KMS-11 (cell line): ENCODE results near the gene DISC1.

Experiments
- H2AFZ ChIP-seq: fragments of 200-600 bp; sonication (generic); 2 replicates; pipeline ENCODE4 v1.6.1; 2016; ENCODE audit warnings: antibody characterized with exemption, mixed run types, low read depth
- H3K27ac ChIP-seq: fragments of 200-600 bp; sonication (generic); 2 replicates; pipeline ENCODE4 v1.6.1; 2016; ENCODE audit warnings: mild to moderate bottlenecking, mixed run types
- H3K27me3 ChIP-seq: fragments of 200-600 bp; sonication (generic); 2 replicates; pipeline ENCODE4 v1.6.1; 2017; ENCODE audit warnings: mild to moderate bottlenecking, low read depth, mixed run types, moderate library complexity; ENCODE audit not compliant: insufficient read depth
- H3K36me3 ChIP-seq: fragments of 200-600 bp; sonication (generic); 2 replicates; pipeline ENCODE4 v1.6.1; 2017; ENCODE audit warnings: mild to moderate bottlenecking, mixed run types; ENCODE audit not compliant: insufficient read depth
- H3K4me1 ChIP-seq: fragments of 200-600 bp; sonication (generic); 2 replicates; pipeline ENCODE4 v1.6.1; 2016; ENCODE audit warnings: mild to moderate bottlenecking, low read depth, mixed run types; ENCODE audit not compliant: poor library complexity, severe bottlenecking
- H3K4me2 ChIP-seq: fragments of 200-600 bp; sonication (generic); 2 replicates; pipeline ENCODE4 v1.7.0; 2016; ENCODE audit warnings: mild to moderate bottlenecking, mixed run types
- H3K4me3 ChIP-seq: fragments of 200-600 bp; sonication (generic); IDR thresholded peaks from 2 replicates; pipeline ENCODE4 v1.6.1; 2017; ENCODE audit warnings: low read depth, low read length, mixed read lengths; ENCODE audit not compliant: insufficient read depth
- H3K79me2 ChIP-seq: fragments of 200-600 bp; sonication (generic); 2 replicates; pipeline ENCODE4 v1.6.1; 2016; ENCODE audit warnings: low read depth, mixed run types; ENCODE audit not compliant: insufficient read depth
- H3K9ac ChIP-seq: fragments of 200-600 bp; sonication (generic); 2 replicates; pipeline ENCODE4 v1.6.1; 2016; ENCODE audit warnings: mild to moderate bottlenecking, mixed run types
- H4K20me1 ChIP-seq: fragments of 200-600 bp; sonication (generic); 2 replicates; pipeline ENCODE4 v1.6.1; 2016; ENCODE audit warnings: mild to moderate bottlenecking, mixed run types; ENCODE audit not compliant: insufficient read depth
- TF ChIP-seq, protein P1 (sequence below): fragments of 200-600 bp; sonication (generic); conservative IDR thresholded peaks from 2 replicates; pipeline ENCODE4 v1.6.1; 2017; ENCODE audit warnings: low read depth, mild to moderate bottlenecking, antibody characterized with exemption, low read length, moderate library complexity, mixed read lengths

The DISC1 gene

DNA sequence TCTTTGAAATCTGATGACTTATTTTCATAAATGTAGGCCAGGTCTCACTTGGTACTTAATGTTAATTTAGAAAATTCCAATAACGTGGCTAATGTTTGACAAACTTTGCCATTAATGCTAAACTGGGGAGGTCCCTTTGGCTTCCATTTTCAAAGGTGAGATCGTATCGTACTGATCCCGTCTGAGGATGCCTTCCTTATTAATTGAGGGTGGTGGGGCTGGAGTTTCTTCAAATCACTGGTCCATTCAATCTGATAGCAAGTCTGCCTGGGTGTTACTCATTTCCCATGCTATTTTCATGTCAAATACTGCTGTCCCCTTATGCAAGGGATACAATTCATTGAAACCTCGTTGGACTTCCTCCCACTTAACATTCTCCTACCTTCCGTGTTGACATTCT lies 327.1 kb downstream of the DISC1 start:
- H3K36me3 ChIP-seq = no peaks in the 10 kb centered on the region
- no peaks in the 10 kb centered on the region for H3K27me3 ChIP-seq
- H3K79me2 ChIP-seq = no peaks in the 10 kb centered on the region
- no peak overlapping the region for H2AFZ ChIP-seq
- TF ChIP-seq, protein P1, sequence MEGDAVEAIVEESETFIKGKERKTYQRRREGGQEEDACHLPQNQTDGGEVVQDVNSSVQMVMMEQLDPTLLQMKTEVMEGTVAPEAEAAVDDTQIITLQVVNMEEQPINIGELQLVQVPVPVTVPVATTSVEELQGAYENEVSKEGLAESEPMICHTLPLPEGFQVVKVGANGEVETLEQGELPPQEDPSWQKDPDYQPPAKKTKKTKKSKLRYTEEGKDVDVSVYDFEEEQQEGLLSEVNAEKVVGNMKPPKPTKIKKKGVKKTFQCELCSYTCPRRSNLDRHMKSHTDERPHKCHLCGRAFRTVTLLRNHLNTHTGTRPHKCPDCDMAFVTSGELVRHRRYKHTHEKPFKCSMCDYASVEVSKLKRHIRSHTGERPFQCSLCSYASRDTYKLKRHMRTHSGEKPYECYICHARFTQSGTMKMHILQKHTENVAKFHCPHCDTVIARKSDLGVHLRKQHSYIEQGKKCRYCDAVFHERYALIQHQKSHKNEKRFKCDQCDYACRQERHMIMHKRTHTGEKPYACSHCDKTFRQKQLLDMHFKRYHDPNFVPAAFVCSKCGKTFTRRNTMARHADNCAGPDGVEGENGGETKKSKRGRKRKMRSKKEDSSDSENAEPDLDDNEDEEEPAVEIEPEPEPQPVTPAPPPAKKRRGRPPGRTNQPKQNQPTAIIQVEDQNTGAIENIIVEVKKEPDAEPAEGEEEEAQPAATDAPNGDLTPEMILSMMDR = no peak
- no peak overlapping the region for H3K4me2 ChIP-seq
- no peak overlapping the region for H3K9ac ChIP-seq
- H4K20me1 ChIP-seq = no peaks in the 10 kb centered on the region
- H3K27ac ChIP-seq = no peak overlapping the region
- H3K4me3 ChIP-seq = no peak overlapping the region
- no peaks in the 10 kb centered on the region for H3K4me1 ChIP-seq

GRCh38 chr1:231954751-231955150 lies 328.2 kb downstream of the DISC1 start:
- Histone ChIP-seq H2AFZ (no peak overlapping the region), H3K36me3 (no peaks in the 10 kb centered on the region), H3K79me2 (no peaks in the 10 kb centered on the region), H3K4me1 (no peaks in the 10 kb centered on the region), H3K9ac (no peak overlapping the region), H3K4me2 (no peak overlapping the region), H3K4me3 (no peak overlapping the region), H3K27me3 (no peaks in the 10 kb centered on the region), H3K27ac (no peak overlapping the region), H4K20me1 (no peaks in the 10 kb centered on the region)
- TF ChIP-seq, protein P1 = no peak

GRCh38 chr1:231957359-231957758 lies 330.8 kb downstream of the DISC1 start:
- H3K27ac ChIP-seq = no peak overlapping the region
- no peaks in the 10 kb centered on the region for H3K4me1 ChIP-seq
- no peaks in the 10 kb centered on the region for H4K20me1 ChIP-seq
- no peak overlapping the region for H3K4me3 ChIP-seq
- no peaks in the 10 kb centered on the region for H3K27me3 ChIP-seq
- no peak overlapping the region for H2AFZ ChIP-seq
- H3K36me3 ChIP-seq = no peaks in the 10 kb centered on the region
- H3K4me2 ChIP-seq = no peak overlapping the region
- no peaks in the 10 kb centered on the region for H3K79me2 ChIP-seq
- no peak overlapping the region for H3K9ac ChIP-seq
- TF ChIP-seq, protein P1 = no peak

GRCh38 chr1:231958448-231958847 lies 331.9 kb downstream of the DISC1 start:
- H3K36me3 ChIP-seq = no peaks in the 10 kb centered on the region

More at GRCh38 chr1:231958448-231958847, 331.9 kb downstream of the DISC1 start:
- TF ChIP-seq, protein P1 = no peak
- H3K27me3 ChIP-seq = no peaks in the 10 kb centered on the region
- H3K4me3 ChIP-seq = no peak overlapping the region
- H3K9ac ChIP-seq = no peak overlapping the region
- no peaks in the 10 kb centered on the region for H3K79me2 ChIP-seq
- H3K4me2 ChIP-seq = no peak overlapping the region
- H2AFZ ChIP-seq = no peak overlapping the region
- H3K4me1 ChIP-seq = no peaks in the 10 kb centered on the region
- no peaks in the 10 kb centered on the region for H4K20me1 ChIP-seq
- no peak overlapping the region for H3K27ac ChIP-seq
